Esophagus squamous epithelium (tissue), 5 donors: ENCODE results near the gene VEGFD. TPM values are rescaled to one million over a fixed set of nuclear protein-coding genes. Genes with fewer than 3 reads are reported as not detected.

Experiments used
- DNase-seq: peaks from one replicate; lab custom pipeline; 2025; lab: John Stamatoyannopoulos, UW
- H3K27ac ChIP-seq, 4 donors: fragments of 200-600 bp; sonication (generic); one replicate each; pipeline ENCODE4 v1.5.1; 2016 to 2019; ENCODE audit warnings: mild to moderate bottlenecking in 1 of 4
- H3K27me3 ChIP-seq, 4 donors: fragments of 200-600 bp; sonication (generic); 1 replicate in 3 of 4; 2 replicates in 1 of 4; pipeline versions ENCODE4 v1.5.1 to v1.6.0; 2017 to 2021; ENCODE audit warnings: antibody characterized with exemption in 1 of 4
- H3K36me3 ChIP-seq, 3 donors: fragments of 200-600 bp; sonication (generic); one replicate each; pipeline ENCODE4 v1.5.1; 2016 to 2019
- H3K4me1 ChIP-seq, 3 donors: fragments of 200-600 bp; sonication (generic); one replicate each; pipeline ENCODE4 v1.5.1; 2017 to 2019
- H3K4me3 ChIP-seq, 4 donors: fragments of 200-600 bp; sonication (generic); 1 replicate in 3 of 4; 2 replicates in 1 of 4; pipeline ENCODE4 v1.5.1; 2016 to 2019; ENCODE audit warnings: mild to moderate bottlenecking in 2 of 4, moderate library complexity in 1 of 4
- H3K9me3 ChIP-seq, 3 donors: fragments of 200-600 bp; sonication (generic); one replicate each; pipeline ENCODE4 v1.5.1; 2016 to 2019
- CTCF ChIP-seq, 6 experiments: fragments of 450-650 bp in 4 of 6; fragments of 200-600 bp in 2 of 6; sonication (generic) in 2 of 6; IDR thresholded peaks; one replicate each; pipeline ENCODE4 v1.5.1; 2016 to 2019; ENCODE audit warnings: antibody characterized with exemption in 6 of 6, mild to moderate bottlenecking in 4 of 6, moderate library complexity in 4 of 6
- POLR2A ChIP-seq, 4 donors: fragments of 450-650 bp; IDR thresholded peaks; one replicate each; pipeline ENCODE4 v1.6.1; 2017; ENCODE audit warnings: antibody characterized with exemption in 4 of 4, mild to moderate bottlenecking in 4 of 4, moderate library complexity in 3 of 4
- WGBS, 2 donors: methylation state at CpG; one replicate each; pipeline ENCODE4 v1.1.5; 2018; 5-methylcytosine and 5-hydroxymethylcytosine counted together
- intact Hi-C: fragments of 100-400 bp; cut with DNase I; formaldehyde crosslinking; loops from one replicate; pipeline ENCODE4 v1.15.0; 2022
- total RNA-seq, 4 donors: library from RNA; depleted of rRNA; stranded (reverse); fragments of >200 nt; gene quantifications; one replicate each; pipeline ENCODE4 v1.1.0, GENCODE V29; 2016
- donor health status: DM: yes; HTN: yes; CAD: no.

Gene VEGFD
- total RNA-seq, 4 donors from 2014 or later, result 0.13 to 1.1 (median 0.48) TPM

- DNase-seq, result no peak
- Histone ChIP-seq H3K9me3 (no peaks in the 10 kb centered on the region), H3K4me3 (no peak overlapping the region), H3K27ac (no peak overlapping the region), H3K4me1 (no peaks in the 10 kb centered on the region), H3K27me3 (no peaks in the 10 kb centered on the region), H3K36me3 (no peaks in the 10 kb centered on the region)
- WGBS, 2 donors, result 71 to 83% methylated on average over 2 of the region's 2 CpGs
- TF ChIP-seq CTCF (IDR thresholded peaks at IDR 0.05) (no peak), POLR2A (IDR thresholded peaks at IDR 0.05) (no peak)
- intact Hi-C loops, result no loop called here
Observed at GRCh38 chrX:15395789-15396188, 11.6 kb upstream of the VEGFD start.

GRCh38 chrX:15391850-15392249 is 7.6 kb upstream of the VEGFD start:
- WGBS, 2 donors, result 50 to 80% methylated on average over 4 of the region's 4 CpGs
- intact Hi-C loops, result no loop called here
- H3K27ac ChIP-seq, result no peak overlapping the region
- no peaks in the 10 kb centered on the region for H3K27me3 ChIP-seq
- no peaks in the 10 kb centered on the region for H3K4me1 ChIP-seq
- DNase-seq, result no peak
- TF ChIP-seq POLR2A (IDR thresholded peaks at IDR 0.05) (no peak), CTCF (IDR thresholded peaks at IDR 0.05) (no peak)
- no peaks in the 10 kb centered on the region for H3K9me3 ChIP-seq
- H3K4me3 ChIP-seq, result no peak overlapping the region
- H3K36me3 ChIP-seq, result peaks cover 0 to 11% (median 0%) of the 10 kb centered on the region in 3 donors

- Histone ChIP-seq H3K4me1 (no peaks in the 10 kb centered on the region), H3K27me3 (no peaks in the 10 kb centered on the region), H3K9me3 (no peaks in the 10 kb centered on the region), H3K36me3 (peaks cover 0 to 5% (median 0%) of the 10 kb centered on the region in 3 donors), H3K4me3 (no peak overlapping the region), H3K27ac (no peak overlapping the region)
- TF ChIP-seq POLR2A (IDR thresholded peaks at IDR 0.05) (no peak), CTCF (IDR thresholded peaks at IDR 0.05) (no peak)
- 42 to 90% methylated on average over 8 of the region's 8 CpGs for WGBS, 2 donors
- DNase-seq, result no peak
- intact Hi-C loops, result no loop called here
Observed at GRCh38 chrX:15382813-15383212, 1.4 kb downstream of the VEGFD start.

GRCh38 chrX:15376956-15377355 is 7.3 kb downstream of the VEGFD start:
- no peak overlapping the region for H3K27ac ChIP-seq
- H3K36me3 ChIP-seq, result no peaks in the 10 kb centered on the region
- H3K4me3 ChIP-seq, result no peak overlapping the region
- H3K27me3 ChIP-seq, result no peaks in the 10 kb centered on the region
- TF ChIP-seq POLR2A (IDR thresholded peaks at IDR 0.05) (no peak), CTCF (IDR thresholded peaks at IDR 0.05) (no peak)
- no peak for DNase-seq
- no peaks in the 10 kb centered on the region for H3K9me3 ChIP-seq
- 65 to 100% methylated on average over 1 of the region's 1 CpG for WGBS, 2 donors
- intact Hi-C loops, result no loop called here
- H3K4me1 ChIP-seq, result no peaks in the 10 kb centered on the region

- Histone ChIP-seq H3K27me3 (no peaks in the 10 kb centered on the region), H3K4me1 (no peaks in the 10 kb centered on the region), H3K9me3 (no peaks in the 10 kb centered on the region), H3K36me3 (no peaks in the 10 kb centered on the region), H3K4me3 (no peak overlapping the region), H3K27ac (no peak overlapping the region)
- 58% methylated on average over 3 of the region's 3 CpGs for WGBS, 2 donors
- intact Hi-C loops, result no loop called here
- TF ChIP-seq CTCF (IDR thresholded peaks at IDR 0.05) (no peak), POLR2A (IDR thresholded peaks at IDR 0.05) (no peak)
- no peak for DNase-seq
Observed at GRCh38 chrX:15373976-15374375, 10.2 kb downstream of the VEGFD start.
